HG03025 (cell line): ENCODE data around the gene TM4SF4.
A peak's percentile ranks its signal among the peaks of the same experiment; 100 is the strongest.

ENCODE experiments used
- ATAC-seq: cut with Tn5 transposase; IDR thresholded peaks from one replicate; pipeline ENCODE4 v1.9.1; 2021; ENCODE audit warnings: mild to moderate bottlenecking, moderate library complexity; ENCODE audit not compliant: unreplicated experiment, low FRiP score

Gene TM4SF4

GRCh38 chr3:149454746-149455145 lies 19.8 kb upstream of the TM4SF4 start:
- no peak for ATAC-seq

GRCh38 chr3:149455366-149455765 lies 19.1 kb upstream of the TM4SF4 start:
- ATAC-seq = no peak

- ATAC-seq = no peak
These were observed 18.5 kb upstream of the TM4SF4 start for GRCh38 chr3:149455989-149456388.

- ATAC-seq = no peak
These were observed 14.9 kb upstream of the TM4SF4 start for GRCh38 chr3:149459491-149460059.

- no peak for ATAC-seq
These were observed 14.4 kb upstream of the TM4SF4 start for GRCh38 chr3:149460117-149460516.

GRCh38 chr3:149462051-149462450 lies 12.4 kb upstream of the TM4SF4 start:
- ATAC-seq = no peak

- ATAC-seq = no peak
These were observed 11.9 kb upstream of the TM4SF4 start for GRCh38 chr3:149462581-149463011.

- no peak for ATAC-seq
These were observed 10.6 kb upstream of the TM4SF4 start for GRCh38 chr3:149463921-149464320.

GRCh38 chr3:149464542-149465328 lies 9.8 kb upstream of the TM4SF4 start:
- no peak for ATAC-seq

GRCh38 chr3:149465351-149465883 lies 9.1 kb upstream of the TM4SF4 start:
- no peak for ATAC-seq

GRCh38 chr3:149466192-149466591 lies 8.3 kb upstream of the TM4SF4 start:
- ATAC-seq = no peak

GRCh38 chr3:149468504-149469212 lies 5.8 kb upstream of the TM4SF4 start:
- peak; percentile 99 for ATAC-seq

- no peak for ATAC-seq
These were observed 4.1 kb upstream of the TM4SF4 start for GRCh38 chr3:149470381-149470780.

GRCh38 chr3:149472030-149472797 lies 2.3 kb upstream of the TM4SF4 start:
- no peak for ATAC-seq

- ATAC-seq = no peak
These were observed 894 bp upstream of the TM4SF4 start for GRCh38 chr3:149473357-149474249.

GRCh38 chr3:149475451-149476060 lies 1.1 kb downstream of the TM4SF4 start:
- ATAC-seq = no peak

- no peak for ATAC-seq
These were observed 1.7 kb downstream of the TM4SF4 start for GRCh38 chr3:149476225-149476624.

- ATAC-seq = no peak
These were observed 5.3 kb downstream of the TM4SF4 start for GRCh38 chr3:149479621-149480325.
